ENCODE measurements around the gene TSEN15. TPM values are rescaled to one million over a fixed set of nuclear protein-coding genes. Genes with fewer than 3 reads are reported as not detected.

The TSEN15 gene
- total and polyA plus RNA-seq, 2 of the 8 experiments (the other 6 are each of a cell fraction or from before 2014, with no cell fraction given), result 23.4 to 31.4 TPM

- H2BK120ac ChIP-seq (replicated peaks; ENCODE audit: low read depth, low read length), result no peak overlapping the region
- no peak overlapping the region for H3K14ac ChIP-seq (ENCODE audit: insufficient read length)
- DNase-seq (ENCODE audit: low read depth in 1 of 2, low spot score in 2 of 2) (no peak), FAIRE-seq (no peak)
- no peak overlapping the region for H2BK12ac ChIP-seq (ENCODE audit: low read depth, low read length)
- no peak overlapping the region for H2BK20ac ChIP-seq (ENCODE audit: low read length)
- no peaks in the 10 kb centered on the region for H3K27me3 ChIP-seq (replicated peaks in 1 of 4; ENCODE audit: control insufficient read depth in 3 of 4, extremely low read depth in 1 of 4, insufficient read depth in 3 of 4, low read length in 3 of 4)
- no peak overlapping the region for H2AK5ac ChIP-seq (ENCODE audit: low read depth, low read length)
- no peak overlapping the region for H2AFZ ChIP-seq (ENCODE audit: low read length)
- no peak overlapping the region for H3K27ac ChIP-seq (ENCODE audit: low read depth, low read length)
- peaks cover 0 to 12% (median 6%) of the 10 kb centered on the region in 4 experiments; a peak in 2 of 8 replicates for H3K36me3 ChIP-seq (ENCODE audit: control insufficient read depth in 2 of 4, insufficient read depth in 4 of 4, low read length in 3 of 4)
- H3K56ac ChIP-seq (replicated peaks; ENCODE audit: insufficient read length, low read depth, low read length), result no peak overlapping the region
- ChIA-PET CTCF (ENCODE audit: partially characterized antibody) (interaction anchor here (2.0 kb wide), 1 partner anchor 160 kb away, joined by 6 read pairs; no protein-coding TSS in a partner anchor), POLR2A (ENCODE audit: partially characterized antibody) (interaction anchor here (1.1 to 3.0 kb wide), 2 partner anchors 8 to 11 kb away, joined by 9 to 12 read pairs; partner anchors contain the start of gene TSEN15)
- H3K79me2 ChIP-seq (ENCODE audit: control insufficient read depth in 1 of 2, insufficient read depth in 2 of 2, low read length in 2 of 2), result peaks cover 0 to 10% of the 10 kb centered on the region in 2 experiments; a peak in 1 of 4 replicates
- H3K79me1 ChIP-seq (ENCODE audit: low read depth, low read length), result no peaks in the 10 kb centered on the region
- no peak overlapping the region for H3K4ac ChIP-seq (replicated peaks; ENCODE audit: insufficient read length, low read depth, low read length)
- H3K4me3 ChIP-seq (ENCODE audit: extremely low read depth in 1 of 4, insufficient read depth in 2 of 4, low read depth in 3 of 4, low read length in 4 of 4), result peak overlapping the region in 1 of 4 experiments; percentile 16; a peak in 1 of 8 replicates
- H3K18ac ChIP-seq (ENCODE audit: extremely low read depth, low read length), result no peak overlapping the region
- no peak overlapping the region for H4K8ac ChIP-seq (ENCODE audit: extremely low read depth, insufficient read depth, low read length)
- H3K23ac ChIP-seq (ENCODE audit: insufficient read length), result no peak overlapping the region
- H3K4me2 ChIP-seq (ENCODE audit: insufficient read depth in 1 of 2, low read depth in 2 of 2, low read length in 2 of 2), result no peak overlapping the region
- 77% methylated on average over 3 of the region's 3 CpGs; no CpG with 5 or more reads in 1 of the 2 experiments for WGBS, 2 experiments (ENCODE audit: extremely low coverage in 1 of 2, insufficient coverage in 1 of 2, insufficient read length in 1 of 2, insufficient replicate concordance in 2 of 2, low coverage in 1 of 2, low lambda C conversion rate in 2 of 2, missing lambda C conversion rate in 1 of 2)
- no peaks in the 10 kb centered on the region for H3K23me2 ChIP-seq (ENCODE audit: low read depth, low read length)
- H2BK15ac ChIP-seq (ENCODE audit: low read length), result no peak overlapping the region
- peaks cover 0 to 2% of the 10 kb centered on the region in 2 experiments; a peak in 1 of 4 replicates for H3K9me3 ChIP-seq (ENCODE audit: insufficient read depth in 2 of 2, low read depth in 1 of 2, low read length in 1 of 2)
- H4K91ac ChIP-seq (replicated peaks; ENCODE audit: insufficient read length, low read length), result no peak overlapping the region
- H3K4me1 ChIP-seq (replicated peaks in 1 of 4; ENCODE audit: control insufficient read depth in 3 of 4, insufficient read depth in 4 of 4, low read length in 3 of 4), result peaks cover 0 to 20% (median 2%) of the 10 kb centered on the region in 4 experiments; a peak in 3 of 7 replicates
- no peak overlapping the region for H2BK5ac ChIP-seq (ENCODE audit: low read depth, low read length)
- H4K20me1 ChIP-seq (replicated peaks in 1 of 2; ENCODE audit: control insufficient read depth in 1 of 2, insufficient read depth in 2 of 2, low read length in 2 of 2), result no peaks in the 10 kb centered on the region
- H3K9ac ChIP-seq (replicated peaks in 1 of 4; ENCODE audit: extremely low read depth in 1 of 4, low read depth in 3 of 4, low read length in 3 of 4), result no peak overlapping the region
- H4K5ac ChIP-seq (ENCODE audit: insufficient read length, low read depth, low read length), result peak overlapping the region; percentile 39
- TF ChIP-seq HDAC6 (IDR thresholded peaks at IDR 0.05; ENCODE audit: low read depth, low read length), result no peak
- no peak for TF ChIP-seq TAF1 (IDR thresholded peaks at IDR 0.05; ENCODE audit: low read depth, low read length)
- no peak for TF ChIP-seq KDM5A (IDR thresholded peaks at IDR 0.05; ENCODE audit: low read length)
- no peak for TF ChIP-seq CHD1 (IDR thresholded peaks at IDR 0.05; ENCODE audit: low read depth, low read length)
- TF ChIP-seq RFX5 (IDR thresholded peaks at IDR 0.05; ENCODE audit: borderline replicate concordance, low read depth, low read length), result no peak
- TF ChIP-seq CHD2 (IDR thresholded peaks at IDR 0.05; ENCODE audit: low read length), result no peak
- TF ChIP-seq SIN3A (conservative IDR thresholded peaks at IDR 0.05 in 1 of 2, IDR thresholded peaks at IDR 0.05 in 1 of 2; ENCODE audit: low read depth in 1 of 2, low read length in 2 of 2), result no peak
- TF ChIP-seq MAFK (IDR thresholded peaks at IDR 0.05; ENCODE audit: low read depth, low read length), result no peak
- TF ChIP-seq JUND (IDR thresholded peaks at IDR 0.05; ENCODE audit: low read length), result no peak
- no peak for TF ChIP-seq CTCF (IDR thresholded peaks at IDR 0.05; ENCODE audit: control extremely low read depth in 1 of 3, insufficient read depth in 1 of 3, low read depth in 1 of 3, low read length in 3 of 3)
Measured at GRCh38 chr1:184062640-184063286, 11.2 kb downstream of the TSEN15 start.

Data from H1 (cell line).